CD14-positive monocyte (primary cell): ENCODE measurements around the gene ANKRD12. TPM values are rescaled to one million over a fixed set of nuclear protein-coding genes. Genes with fewer than 3 reads are reported as not detected.
A peak's percentile ranks its signal among the peaks of the same experiment; 100 is the strongest.

Experiments used
- DNase-seq, 3 donors: peaks; one replicate each; pipeline ENCODE4 v3.0.0-alpha.2; 2011 to 2022
- H2AFZ ChIP-seq: 2 replicates; pipeline ENCODE4 v1.6.0; 2012; ENCODE audit warnings: mild to moderate bottlenecking, low read depth, low read length, inconsistent platforms; ENCODE audit not compliant: insufficient read depth, poor library complexity, severe bottlenecking
- H3K27ac ChIP-seq, 2 donors: 1 replicate in 1 of 2; 2 replicates in 1 of 2; pipeline ENCODE4 v1.5.1; 2012 to 2013; ENCODE audit warnings: low read length in 2 of 2, control low read depth in 1 of 2, inconsistent platforms in 1 of 2, low read depth in 1 of 2, mild to moderate bottlenecking in 1 of 2
- H3K27me3 ChIP-seq, 2 donors: one replicate each; pipeline versions ENCODE4 v1.6.0 to v1.6.1; 2011 to 2013; ENCODE audit warnings: low read length in 2 of 2; ENCODE audit not compliant: control insufficient read depth in 2 of 2, insufficient read depth in 2 of 2
- H3K36me3 ChIP-seq, 2 donors: replicated peaks in 1 of 2; 1 replicate in 1 of 2; 2 replicates in 1 of 2; pipeline versions ENCODE4 v1.5.1 to v1.6.1; 2012 to 2013; ENCODE audit warnings: low read length in 2 of 2, control low read depth in 1 of 2, inconsistent platforms in 1 of 2, mild to moderate bottlenecking in 1 of 2; ENCODE audit not compliant: insufficient read depth in 2 of 2, control insufficient read depth in 1 of 2
- H3K4me1 ChIP-seq, 2 donors: 1 replicate in 1 of 2; 2 replicates in 1 of 2; pipeline versions ENCODE4 v1.5.1 to v1.6.1; 2012 to 2013; ENCODE audit warnings: low read length in 2 of 2, control low read depth in 1 of 2, inconsistent platforms in 1 of 2, mild to moderate bottlenecking in 1 of 2, moderate library complexity in 1 of 2; ENCODE audit not compliant: insufficient read depth in 2 of 2, control insufficient read depth in 1 of 2
- H3K4me2 ChIP-seq: replicated peaks from 2 replicates; pipeline ENCODE3; 2012; ENCODE audit warnings: low read length, moderate library complexity, mild to moderate bottlenecking; ENCODE audit not compliant: poor library complexity, severe bottlenecking; ENCODE audit errors: extremely low read depth
- H3K4me3 ChIP-seq, 3 experiments: fragments of 200-600 bp in 1 of 3; sonication (generic) in 1 of 3; replicated peaks in 1 of 3; 1 replicate in 2 of 3; 2 replicates in 1 of 3; pipeline ENCODE4 v1.5.1; 2011 to 2013; ENCODE audit warnings: low read length in 3 of 3, mild to moderate bottlenecking in 3 of 3, control low read depth in 2 of 3, low read depth in 2 of 3, inconsistent platforms in 1 of 3, moderate library complexity in 1 of 3
- H3K79me2 ChIP-seq: 2 replicates; pipeline ENCODE4 v1.6.0; 2012; ENCODE audit warnings: mild to moderate bottlenecking, control low read depth, inconsistent platforms, low read length, moderate library complexity; ENCODE audit not compliant: insufficient read depth
- H3K9ac ChIP-seq: 2 replicates; pipeline ENCODE4 v1.6.0; 2017; ENCODE audit warnings: low read length, mild to moderate bottlenecking; ENCODE audit not compliant: insufficient read depth, poor library complexity, severe bottlenecking
- H3K9me3 ChIP-seq, 2 donors: replicated peaks in 1 of 2; 1 replicate in 1 of 2; 2 replicates in 1 of 2; pipeline versions ENCODE4 v1.5.1 to v1.6.1; 2012 to 2013; ENCODE audit warnings: low read length in 2 of 2, control low read depth in 1 of 2; ENCODE audit not compliant: control insufficient read depth in 1 of 2, insufficient read depth in 1 of 2
- H4K20me1 ChIP-seq: 2 replicates; pipeline ENCODE4 v1.6.0; 2012; ENCODE audit warnings: mild to moderate bottlenecking, low read length, control low read depth, moderate library complexity; ENCODE audit not compliant: insufficient read depth
- H3K27ac Mint-ChIP-seq, 7 donors: one replicate each; pipeline ENCODE4 v1.8.0; 2020; ENCODE audit warnings: mild to moderate bottlenecking in 7 of 7, mixed read lengths in 7 of 7, moderate library complexity in 6 of 7, inconsistent platforms in 2 of 7
- H3K27me3 Mint-ChIP-seq, 3 donors: one replicate each; pipeline ENCODE4 v1.8.0; 2021 to 2022; ENCODE audit warnings: low read depth in 3 of 3, mild to moderate bottlenecking in 3 of 3, mixed read lengths in 3 of 3, moderate library complexity in 3 of 3, inconsistent platforms in 1 of 3
- H3K36me3 Mint-ChIP-seq, 2 donors: one replicate each; pipeline ENCODE4 v1.8.0; 2020; ENCODE audit warnings: mixed read lengths in 2 of 2, inconsistent platforms in 1 of 2, mild to moderate bottlenecking in 1 of 2
- H3K4me1 Mint-ChIP-seq: one replicate; pipeline ENCODE4 v1.8.0; 2020; ENCODE audit warnings: mild to moderate bottlenecking, mixed read lengths
- H3K4me3 Mint-ChIP-seq, 2 donors: one replicate each; pipeline ENCODE4 v1.8.0; 2020; ENCODE audit warnings: mild to moderate bottlenecking in 2 of 2, mixed read lengths in 2 of 2, moderate library complexity in 1 of 2
- H3K9me3 Mint-ChIP-seq, 7 donors: one replicate each; pipeline ENCODE4 v1.8.0; 2020 to 2022; ENCODE audit warnings: mixed read lengths in 7 of 7, mild to moderate bottlenecking in 6 of 7, moderate library complexity in 6 of 7, inconsistent platforms in 2 of 7
- WGBS: methylation state at CpG from one replicate; pipeline ENCODE4 v1.1.5; 2013; ENCODE audit warnings: missing lambda C conversion rate; ENCODE audit not compliant: insufficient coverage; 5-methylcytosine and 5-hydroxymethylcytosine counted together
- intact Hi-C, 2 donors: fragments of 100-400 bp; cut with micrococcal nuclease; formaldehyde crosslinking; loops; one replicate each; pipeline versions ENCODE4 v1.15.0 to v1.15.1; 2023
- polyA plus RNA-seq, 3 donors: library from polyadenylated mRNA; depleted of rRNA in 1 of 3; unstranded in 2 of 3; stranded (reverse) in 1 of 3; fragments of 300-500 nt in 2 of 3; fragments of >200 nt in 1 of 3; fragmentation: Illumina TruSeq in 2 of 3; gene quantifications; 1 replicate in 2 of 3; 2 replicates in 1 of 3; pipeline ENCODE4 v1.2.3, GENCODE V29; 2012 to 2021
- TF ChIP-seq, protein P1 (sequence below): fragments of 200-600 bp; IDR thresholded peaks from one replicate; pipeline ENCODE4 v1.8.0; 2022; ENCODE audit warnings: antibody characterized with exemption, mild to moderate bottlenecking

ANKRD12 gene
- polyA plus RNA-seq, 3 donors = 9.3 to 15.5 (median 15.4) TPM

DNA sequence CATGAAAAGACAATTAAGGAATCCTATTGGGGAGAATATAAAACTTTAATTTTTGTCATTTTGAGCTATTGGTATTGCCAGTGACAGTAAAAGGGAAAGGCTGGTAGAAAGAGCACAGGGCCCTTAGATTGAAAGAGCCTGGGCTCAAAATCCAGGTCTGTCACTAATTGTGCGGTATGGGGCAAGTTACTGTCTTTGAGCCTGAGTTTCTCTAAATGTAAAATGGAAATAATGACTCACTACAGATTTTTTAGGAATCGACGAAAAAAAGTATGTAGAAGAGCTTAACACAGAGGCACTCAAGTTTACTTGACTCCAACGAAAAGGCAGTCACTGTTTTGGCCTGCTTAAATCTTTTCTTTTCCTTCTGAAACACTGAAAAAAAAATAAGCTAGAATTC lies 27.1 kb upstream of the ANKRD12 start:
- Histone ChIP-seq H4K20me1 (peaks cover 74% of the 10 kb centered on the region), H3K9me3 (no peaks in the 10 kb centered on the region), H3K4me2 (no peak overlapping the region), H3K4me1 (peaks cover 52 to 83% of the 10 kb centered on the region in 2 donors), H2AFZ (no peak overlapping the region), H3K27ac (peak overlapping the region in 1 of 2 donors; percentile 28), H3K4me3 (no peak overlapping the region), H3K79me2 (peaks cover 100% of the 10 kb centered on the region), H3K9ac (no peak overlapping the region), H3K27me3 (no peaks in the 10 kb centered on the region), H3K36me3 (no peaks in the 10 kb centered on the region)
- Mint-ChIP-seq H3K9me3 (no peaks in the 10 kb centered on the region), H3K27me3 (no peaks in the 10 kb centered on the region), H3K27ac (peak overlapping the region in 6 of 7 donors; percentile 2 to 73 (median 22)), H3K36me3 (peaks cover 4 to 16% of the 10 kb centered on the region in 2 donors), H3K4me3 (no peak overlapping the region), H3K4me1 (peaks cover 77% of the 10 kb centered on the region)
- TF ChIP-seq, protein P1, sequence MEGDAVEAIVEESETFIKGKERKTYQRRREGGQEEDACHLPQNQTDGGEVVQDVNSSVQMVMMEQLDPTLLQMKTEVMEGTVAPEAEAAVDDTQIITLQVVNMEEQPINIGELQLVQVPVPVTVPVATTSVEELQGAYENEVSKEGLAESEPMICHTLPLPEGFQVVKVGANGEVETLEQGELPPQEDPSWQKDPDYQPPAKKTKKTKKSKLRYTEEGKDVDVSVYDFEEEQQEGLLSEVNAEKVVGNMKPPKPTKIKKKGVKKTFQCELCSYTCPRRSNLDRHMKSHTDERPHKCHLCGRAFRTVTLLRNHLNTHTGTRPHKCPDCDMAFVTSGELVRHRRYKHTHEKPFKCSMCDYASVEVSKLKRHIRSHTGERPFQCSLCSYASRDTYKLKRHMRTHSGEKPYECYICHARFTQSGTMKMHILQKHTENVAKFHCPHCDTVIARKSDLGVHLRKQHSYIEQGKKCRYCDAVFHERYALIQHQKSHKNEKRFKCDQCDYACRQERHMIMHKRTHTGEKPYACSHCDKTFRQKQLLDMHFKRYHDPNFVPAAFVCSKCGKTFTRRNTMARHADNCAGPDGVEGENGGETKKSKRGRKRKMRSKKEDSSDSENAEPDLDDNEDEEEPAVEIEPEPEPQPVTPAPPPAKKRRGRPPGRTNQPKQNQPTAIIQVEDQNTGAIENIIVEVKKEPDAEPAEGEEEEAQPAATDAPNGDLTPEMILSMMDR = no peak
- no CpG with 5 or more reads among the region's 4 CpGs for WGBS
- intact Hi-C loops = loop anchor here in 1 of 2 donors (10.0 kb wide), 1 partner anchor 365 kb away; the partner anchor contains the start of gene RALBP1
- peak in 1 of 3 donors; percentile 17 for DNase-seq

DNA sequence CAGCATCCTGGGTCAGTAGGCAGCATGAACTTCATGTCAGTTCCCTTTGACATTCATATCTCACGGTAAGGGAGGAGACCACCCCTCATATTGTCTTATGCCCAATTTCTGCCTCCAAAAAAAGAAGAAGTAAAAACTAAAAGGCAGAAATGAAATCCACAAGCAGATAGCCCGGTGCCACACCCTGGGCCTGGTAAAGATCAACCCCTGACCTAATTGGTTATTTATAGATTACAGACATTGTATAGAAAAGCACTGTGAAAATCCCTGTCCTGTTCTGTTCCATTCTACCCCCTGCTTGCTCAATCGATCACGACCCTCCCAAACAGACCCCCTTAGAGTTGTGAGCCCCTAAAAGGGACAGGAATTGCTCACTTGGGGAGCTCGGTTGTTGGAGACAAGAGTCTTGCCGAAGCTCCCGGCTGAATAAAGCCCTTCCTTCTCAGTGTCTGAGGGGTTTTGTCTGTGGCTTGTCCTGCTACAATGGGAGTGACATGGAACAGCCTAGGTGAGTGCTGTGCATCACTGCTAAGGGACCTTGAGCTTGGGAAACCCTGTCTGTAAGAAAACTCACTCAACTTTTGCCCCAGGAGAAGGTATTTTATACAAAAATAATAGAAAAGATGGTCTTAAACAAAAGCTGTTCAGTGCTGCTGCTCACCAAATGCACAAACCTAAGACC lies 23.0 kb upstream of the ANKRD12 start:
- DNase-seq = no peak
- WGBS = no CpG with 5 or more reads among the region's 7 CpGs
- H3K27me3 ChIP-seq = no peaks in the 10 kb centered on the region
- peaks cover 57% of the 10 kb centered on the region for H4K20me1 ChIP-seq
- Mint-ChIP-seq H3K4me3 (peak overlapping the region; percentile 58 to 85), H3K27me3 (no peaks in the 10 kb centered on the region), H3K9me3 (no peaks in the 10 kb centered on the region), H3K4me1 (peaks cover 71% of the 10 kb centered on the region), H3K36me3 (peaks cover 6 to 7% of the 10 kb centered on the region in 2 donors), H3K27ac (peak overlapping the region; percentile 82 to 97 (median 93))
- H3K4me2 ChIP-seq = peak overlapping the region; percentile 45
- H2AFZ ChIP-seq = peak overlapping the region; percentile 27
- H3K36me3 ChIP-seq = no peaks in the 10 kb centered on the region
- intact Hi-C loops = no loop called here
- H3K9ac ChIP-seq = peak overlapping the region; percentile 55
- TF ChIP-seq, protein P1 = no peak
- peaks cover 45 to 76% of the 10 kb centered on the region in 2 donors for H3K4me1 ChIP-seq
- peaks cover 98% of the 10 kb centered on the region for H3K79me2 ChIP-seq
- peak overlapping the region; percentile 71 to 89 for H3K27ac ChIP-seq
- peak overlapping the region in 1 of 3 experiments; percentile 48 for H3K4me3 ChIP-seq
- H3K9me3 ChIP-seq = no peaks in the 10 kb centered on the region
